A549 (cell line): ENCODE measurements around the gene MYOC. TPM values are rescaled to one million over a fixed set of nuclear protein-coding genes. Genes with fewer than 3 reads are reported as not detected.
"Not testable (repeated sequence)": the region's sequence is repeated elsewhere in the genome, so short reads cannot be mapped to it uniquely, and the experiment has no call there.

Experiments
- ATAC-seq, 2 experiments: fragments of 200-7000 bp in 1 of 2; fragments of >200 bp in 1 of 2; cut with Nextera tagmentation in 1 of 2; cut with Tn5 transposase in 1 of 2; 3 replicates each; pipeline versions ENCODE4 v1.8.0 to v1.9.1; 2018 to 2020; ENCODE audit warnings: mild to moderate bottlenecking in 1 of 2, moderate library complexity in 1 of 2
- CTCF ChIA-PET: fragments of 300-600 bp; sonication (Branson Sonifier 250); formaldehyde crosslinking; extraction: SDS; loops from one replicate; lab custom pipeline; 2021; ENCODE audit warnings: antibody characterized with exemption, inconsistent platforms; lab: Yijun Ruan, JAX
- POLR2A ChIA-PET: fragments of 350-600 bp; formaldehyde crosslinking; extraction: SDS; loops from one replicate; lab custom pipeline; 2021; ENCODE audit warnings: antibody characterized with exemption, inconsistent platforms; lab: Yijun Ruan, JAX
- DNase-seq, 2 experiments: peaks; one replicate each; pipeline versions ENCODE4 v3.0.0 to v3.0.0-alpha.2; 2011 to 2016; ENCODE audit warnings: low read depth in 1 of 2, low spot score in 1 of 2
- FAIRE-seq: peaks from 2 replicates; lab custom pipeline; 2011; peaks lifted over from hg19 to GRCh38; lab: Jason Lieb, UNC
- H3K27ac ChIP-seq, 2 experiments: fragments of >200 bp; sonication (Bioruptor Twin); formaldehyde crosslinking; 3 replicates each; pipeline ENCODE4 v1.5.1; 2016 to 2017
- H3K4me1 ChIP-seq: fragments of >200 bp; sonication (Bioruptor Twin); formaldehyde crosslinking; 3 replicates; pipeline ENCODE4 v1.6.1; 2016
- H3K4me2 ChIP-seq: fragments of >200 bp; sonication (Bioruptor Twin); formaldehyde crosslinking; 3 replicates; pipeline ENCODE4 v1.6.1; 2016
- H3K4me3 ChIP-seq: fragments of >200 bp; sonication (Bioruptor Twin); formaldehyde crosslinking; 3 replicates; pipeline ENCODE4 v1.5.1; 2016
- H3K9me3 ChIP-seq: fragments of >200 bp; sonication (Bioruptor Twin); formaldehyde crosslinking; 3 replicates; pipeline ENCODE4 v1.6.1; 2016
- BHLHE40 ChIP-seq: IDR thresholded peaks from 2 replicates; pipeline ENCODE4 v1.6.1; 2012; ENCODE audit warnings: low read depth, low read length, inconsistent platforms
- CHD2 ChIP-seq: fragments of 150-350 bp; IDR thresholded peaks from 2 replicates; pipeline ENCODE4 v1.6.1; 2014; ENCODE audit warnings: low read length; ENCODE audit not compliant: partially characterized antibody
- CHD4 ChIP-seq: fragments of 200-600 bp; sonication (generic); IDR thresholded peaks from 2 replicates; pipeline ENCODE4 v1.6.1; 2016; ENCODE audit warnings: antibody characterized with exemption, mild to moderate bottlenecking, borderline replicate concordance
- EHMT2 ChIP-seq: fragments of 200-600 bp; sonication (generic); IDR thresholded peaks from 2 replicates; pipeline ENCODE4 v1.6.1; 2016; ENCODE audit warnings: antibody characterized with exemption, low read depth, mild to moderate bottlenecking, moderate library complexity
- GATA3 ChIP-seq: IDR thresholded peaks from 2 replicates; pipeline ENCODE4 v1.6.1; 2012; ENCODE audit warnings: borderline replicate concordance
- HOXA7 ChIP-seq: fragments of 250-450 bp; sonication (Bioruptor Pico); IDR thresholded peaks from 2 replicates; pipeline ENCODE4 v1.5.0; 2020; ENCODE audit warnings: mild to moderate bottlenecking, moderate library complexity
- HOXB5 ChIP-seq: fragments of 250-450 bp; sonication (Bioruptor Pico); IDR thresholded peaks from 2 replicates; pipeline ENCODE4 v1.5.0; 2020; ENCODE audit warnings: mild to moderate bottlenecking, moderate library complexity
- KDM5A ChIP-seq: fragments of 200-600 bp; sonication (generic); IDR thresholded peaks from 2 replicates; pipeline ENCODE4 v1.6.1; 2016; ENCODE audit warnings: antibody characterized with exemption, mild to moderate bottlenecking
- MAFK ChIP-seq: fragments of 450-650 bp; IDR thresholded peaks from 2 replicates; pipeline ENCODE4 v1.6.1; 2014; ENCODE audit not compliant: partially characterized antibody
- NR3C1 ChIP-seq: fragments of >200 bp; sonication (Bioruptor Twin); formaldehyde crosslinking; IDR thresholded peaks from 3 replicates; pipeline ENCODE4 v1.6.1; 2017
- POLR2A ChIP-seq: IDR thresholded peaks from 2 replicates; pipeline ENCODE4 v1.6.1; 2012; ENCODE audit warnings: mild to moderate bottlenecking, low read length
- RARB ChIP-seq: fragments of 250-450 bp; sonication (Bioruptor Pico); IDR thresholded peaks from 2 replicates; pipeline ENCODE4 v1.8.0; 2021; ENCODE audit warnings: mild to moderate bottlenecking, moderate library complexity
- REST ChIP-seq: fragments of 200-600 bp; sonication (generic); IDR thresholded peaks from 2 replicates; pipeline ENCODE4 v1.6.1; 2016; ENCODE audit warnings: antibody characterized with exemption, mild to moderate bottlenecking, moderate library complexity
- RNF2 ChIP-seq: fragments of 200-600 bp; sonication (generic); IDR thresholded peaks from 2 replicates; pipeline ENCODE4 v1.6.1; 2016; ENCODE audit warnings: low read depth, mild to moderate bottlenecking, antibody characterized with exemption, moderate library complexity, borderline replicate concordance
- ZFP36 ChIP-seq: fragments of 450-650 bp; IDR thresholded peaks from 2 replicates; pipeline ENCODE4 v1.6.1; 2014; ENCODE audit warnings: borderline replicate concordance; ENCODE audit not compliant: partially characterized antibody
- ZSCAN20 ChIP-seq: fragments of 250-450 bp; sonication (Bioruptor Pico); IDR thresholded peaks from 2 replicates; pipeline ENCODE4 v1.8.0; 2022; ENCODE audit warnings: mild to moderate bottlenecking, moderate library complexity
- WGBS: methylation state at CpG from one replicate; pipeline ENCODE4 v1.1.6; 2017; ENCODE audit errors: missing lambda C conversion rate; 5-methylcytosine and 5-hydroxymethylcytosine counted together
- polyA plus RNA-seq, 4 experiments: library from polyadenylated mRNA; depleted of rRNA in 3 of 4; stranded (reverse); fragments of >200 nt; fragmentation: RNase III in 1 of 4; extraction: RNeasy Plus Mini Kit Qiagen cat#74134 plus additional on column Dnase treatment in 1 of 4; gene quantifications; 2 replicates in 3 of 4; 3 replicates in 1 of 4; pipeline ENCODE4 v1.2.3, GENCODE V29; 2011 to 2017
- TF ChIP-seq, protein P1 (sequence below): fragments of 250-450 bp; sonication (Bioruptor Pico); IDR thresholded peaks from 2 replicates; pipeline ENCODE4 v1.5.0; 2021; ENCODE audit warnings: mild to moderate bottlenecking, moderate library complexity, borderline replicate concordance
- TF ChIP-seq, protein P2 (sequence below): fragments of 450-650 bp; IDR thresholded peaks from 2 replicates; pipeline ENCODE4 v1.6.1; 2014; ENCODE audit warnings: antibody characterized with exemption

The MYOC gene
- polyA plus RNA-seq, 2 of the 4 experiments (the other 2 are of a cell fraction): not detected

- ATAC-seq (no peak), FAIRE-seq (no peak), DNase-seq (no peak)
- CTCF ChIA-PET: interaction anchor here (0.7 kb wide), 1 partner anchor 55 kb away, joined by 3 read pairs; no protein-coding TSS in a partner anchor
- Histone ChIP-seq H3K9me3 (no peaks in the 10 kb centered on the region), H3K4me3 (no peak overlapping the region), H3K4me1 (no peaks in the 10 kb centered on the region), H3K27ac (no peak overlapping the region), H3K4me2 (no peak overlapping the region)
- POLR2A ChIA-PET: no interaction called here
- TF ChIP-seq RARB (CRISPR knock-in tag): no peak
- TF ChIP-seq BHLHE40: no peak
- TF ChIP-seq EHMT2: no peak
- 51% methylated on average over 2 of the region's 2 CpGs for WGBS
Observed at GRCh38 chr1:171611306-171611705, 41.2 kb downstream of the MYOC start.

DNA sequence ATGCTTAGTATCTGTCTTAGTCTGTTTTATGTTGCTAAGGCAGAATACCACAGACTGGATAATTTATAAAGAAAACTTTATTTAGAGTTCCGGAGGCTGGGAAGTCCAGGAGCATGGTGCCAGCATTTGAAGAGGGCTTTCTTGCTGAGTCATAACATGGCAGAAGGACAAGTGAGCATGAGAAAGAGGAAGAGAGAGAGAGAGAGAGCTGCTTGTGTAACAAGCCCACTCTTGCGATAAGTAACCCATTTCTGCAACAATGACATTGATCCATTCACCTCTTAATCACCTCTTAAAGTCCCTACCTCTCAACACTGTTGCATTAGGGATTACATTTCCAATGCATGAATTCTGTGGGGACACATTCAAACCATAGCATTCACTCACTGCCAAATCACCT is 42.1 kb downstream of the MYOC start:
- POLR2A ChIA-PET: no interaction called here
- CTCF ChIA-PET: no interaction called here
- no peak overlapping the region for H3K4me3 ChIP-seq
- no peak overlapping the region for H3K4me2 ChIP-seq
- no peak for DNase-seq
- H3K4me1 ChIP-seq: no peaks in the 10 kb centered on the region
- no peak for FAIRE-seq
- ATAC-seq: no peak
- H3K27ac ChIP-seq: no peak overlapping the region
- WGBS: 87% methylated on average over 2 of the region's 2 CpGs
- TF ChIP-seq MAFK (peak; percentile 16), HOXA7 (CRISPR knock-in tag) (no peak)
- H3K9me3 ChIP-seq: no peaks in the 10 kb centered on the region

DNA sequence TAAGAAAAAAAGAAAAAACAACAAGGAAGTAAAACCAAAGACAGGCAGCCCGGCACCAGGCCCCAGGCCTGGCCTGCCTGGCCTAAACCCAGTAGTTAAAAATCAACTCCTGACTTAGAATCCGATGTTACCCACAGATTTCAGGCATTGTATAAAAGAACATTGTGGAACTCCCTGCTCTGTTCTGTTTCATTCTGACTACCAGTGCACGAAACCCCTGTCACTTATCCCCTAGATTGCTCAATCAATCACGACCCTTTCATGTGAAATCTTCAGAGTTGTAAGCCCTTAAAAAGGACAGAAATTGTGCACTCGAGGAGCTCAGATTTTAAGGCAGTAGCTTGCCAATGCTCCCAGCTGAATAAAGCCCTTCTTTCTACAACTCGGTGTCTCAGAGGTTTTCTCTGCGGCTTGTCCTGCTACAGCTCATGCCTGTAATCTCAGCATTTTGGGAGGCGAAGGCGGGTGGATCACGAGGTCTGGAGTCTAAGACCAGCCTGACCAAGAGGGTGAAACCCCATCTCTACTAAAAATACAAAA is 46.0 kb downstream of the MYOC start:
- H3K4me2 ChIP-seq: no peak overlapping the region
- ATAC-seq (no peak), DNase-seq (no peak)
- TF ChIP-seq, protein P1, sequence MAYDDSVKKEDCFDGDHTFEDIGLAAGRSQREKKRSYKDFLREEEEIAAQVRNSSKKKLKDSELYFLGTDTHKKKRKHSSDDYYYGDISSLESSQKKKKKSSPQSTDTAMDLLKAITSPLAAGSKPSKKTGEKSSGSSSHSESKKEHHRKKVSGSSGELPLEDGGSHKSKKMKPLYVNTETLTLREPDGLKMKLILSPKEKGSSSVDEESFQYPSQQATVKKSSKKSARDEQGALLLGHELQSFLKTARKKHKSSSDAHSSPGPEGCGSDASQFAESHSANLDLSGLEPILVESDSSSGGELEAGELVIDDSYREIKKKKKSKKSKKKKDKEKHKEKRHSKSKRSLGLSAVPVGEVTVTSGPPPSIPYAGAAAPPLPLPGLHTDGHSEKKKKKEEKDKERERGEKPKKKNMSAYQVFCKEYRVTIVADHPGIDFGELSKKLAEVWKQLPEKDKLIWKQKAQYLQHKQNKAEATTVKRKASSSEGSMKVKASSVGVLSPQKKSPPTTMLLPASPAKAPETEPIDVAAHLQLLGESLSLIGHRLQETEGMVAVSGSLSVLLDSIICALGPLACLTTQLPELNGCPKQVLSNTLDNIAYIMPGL (CRISPR knock-in tag): no peak
- TF ChIP-seq KDM5A: no peak
- no peak for TF ChIP-seq ZFP36
- TF ChIP-seq CHD4: no peak
- TF ChIP-seq REST: no peak
- no peak for TF ChIP-seq HOXB5 (CRISPR knock-in tag)
- TF ChIP-seq RNF2: no peak
- no peak for TF ChIP-seq GATA3
- TF ChIP-seq NR3C1: no peak
- no peak for TF ChIP-seq BHLHE40
- TF ChIP-seq, protein P2, sequence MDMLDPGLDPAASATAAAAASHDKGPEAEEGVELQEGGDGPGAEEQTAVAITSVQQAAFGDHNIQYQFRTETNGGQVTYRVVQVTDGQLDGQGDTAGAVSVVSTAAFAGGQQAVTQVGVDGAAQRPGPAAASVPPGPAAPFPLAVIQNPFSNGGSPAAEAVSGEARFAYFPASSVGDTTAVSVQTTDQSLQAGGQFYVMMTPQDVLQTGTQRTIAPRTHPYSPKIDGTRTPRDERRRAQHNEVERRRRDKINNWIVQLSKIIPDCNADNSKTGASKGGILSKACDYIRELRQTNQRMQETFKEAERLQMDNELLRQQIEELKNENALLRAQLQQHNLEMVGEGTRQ: no peak
- no peak for TF ChIP-seq POLR2A
- TF ChIP-seq CHD2: no peak
- no peak for TF ChIP-seq HOXA7 (CRISPR knock-in tag)
- TF ChIP-seq ZSCAN20 (CRISPR knock-in tag): no peak
- TF ChIP-seq, all 56 proteins: peak for 0
- Histone ChIP-seq H3K4me3 (no peak overlapping the region), H3K9me3 (no peaks in the 10 kb centered on the region), H3K4me1 (no peaks in the 10 kb centered on the region), H3K27ac (no peak overlapping the region)
- no peak for FAIRE-seq
- WGBS: 76% methylated on average over 10 of the region's 10 CpGs
- ChIA-PET CTCF (interaction anchor here (0.6 to 1.6 kb wide), 2 partner anchors 14 to 38 kb away, joined by 3 read pairs; no protein-coding TSS in a partner anchor), POLR2A (no interaction called here)

GRCh38 chr1:171603042-171603441 is 49.4 kb downstream of the MYOC start:
- H3K9me3 ChIP-seq, H3K4me2 ChIP-seq, POLR2A ChIA-PET, ATAC-seq, DNase-seq, H3K4me1 ChIP-seq, H3K4me3 ChIP-seq, H3K27ac ChIP-seq, FAIRE-seq, CTCF ChIA-PET: not testable (repeated sequence)
- 93% methylated on average over 6 of the region's 6 CpGs for WGBS
